CMK (cell line): ENCODE measurements around the gene MAGI2.
"Not testable (repeated sequence)": the region's sequence is repeated elsewhere in the genome, so short reads cannot be mapped to it uniquely, and the experiment has no call there.

Experiments
- DNase-seq: peaks from one replicate; pipeline ENCODE4 v3.0.0-alpha.2; 2010; ENCODE audit warnings: low read depth

MAGI2 gene

DNA sequence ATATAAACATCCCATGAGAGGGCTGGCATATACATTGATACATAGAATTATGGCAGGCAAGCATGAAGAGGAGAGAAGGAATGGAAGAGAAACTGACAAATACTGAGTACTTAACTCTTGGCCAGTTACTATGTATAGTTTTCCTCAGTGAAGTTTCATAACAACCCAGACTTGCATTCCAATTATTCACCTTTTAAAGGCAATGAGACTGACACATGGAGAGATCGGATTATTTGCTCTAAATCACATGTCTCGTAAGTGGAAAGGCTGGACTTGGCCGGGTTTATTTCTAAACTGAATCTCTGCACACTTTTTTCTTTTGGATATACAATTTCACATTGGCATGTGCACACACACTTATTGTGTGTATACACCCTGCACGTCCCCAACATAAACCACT lies 1106.6 kb downstream of the MAGI2 start:
- no peak for DNase-seq

DNA sequence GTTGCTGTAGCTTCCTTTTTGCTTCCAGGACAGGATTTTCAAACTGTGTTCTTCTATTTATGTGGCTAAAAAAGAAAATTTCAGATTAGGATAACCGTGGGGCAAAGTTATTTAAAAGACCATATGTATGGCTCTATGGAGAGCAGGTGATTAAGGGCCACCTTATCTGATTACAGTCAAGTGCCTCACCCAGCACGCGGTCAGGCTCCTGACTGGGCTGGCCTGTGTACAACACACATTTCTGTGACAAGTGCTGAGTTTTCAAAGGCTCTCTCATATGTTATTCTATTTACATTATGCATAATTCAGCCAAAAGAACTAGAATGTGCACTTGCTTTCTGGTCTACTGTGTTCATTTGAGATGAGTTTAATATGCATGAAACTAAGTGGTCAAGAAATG lies 1107.5 kb downstream of the MAGI2 start:
- no peak for DNase-seq

DNA sequence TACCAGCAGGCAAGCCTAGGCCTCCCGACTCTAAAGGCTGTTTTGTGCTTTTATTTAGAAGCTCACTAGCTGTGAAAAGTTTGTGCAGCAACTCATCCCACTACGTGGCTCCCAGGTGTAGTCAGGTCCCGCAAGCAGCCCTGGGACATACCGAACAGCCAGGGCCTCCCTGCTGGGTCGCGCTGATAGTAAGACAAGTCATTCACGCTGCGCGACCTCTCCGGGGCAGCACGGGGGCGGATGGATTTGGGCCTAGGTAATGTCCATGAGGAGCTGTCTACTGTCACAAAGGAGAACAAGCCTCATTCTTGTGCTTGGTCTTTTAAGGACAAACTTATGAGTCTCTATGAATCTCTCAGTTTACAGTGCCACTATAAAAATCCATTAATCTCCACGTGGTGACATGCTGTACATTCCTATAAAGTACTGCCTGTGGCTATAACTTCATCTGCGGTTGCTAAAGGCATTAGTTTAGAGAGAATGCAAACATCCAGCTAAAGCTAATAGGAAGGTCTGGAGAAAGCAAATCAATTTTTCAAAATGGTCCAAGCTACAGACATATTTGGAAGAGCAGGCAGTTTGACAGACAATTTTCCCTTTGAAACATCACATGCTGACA lies 1108.1 kb downstream of the MAGI2 start:
- DNase-seq = no peak

DNA sequence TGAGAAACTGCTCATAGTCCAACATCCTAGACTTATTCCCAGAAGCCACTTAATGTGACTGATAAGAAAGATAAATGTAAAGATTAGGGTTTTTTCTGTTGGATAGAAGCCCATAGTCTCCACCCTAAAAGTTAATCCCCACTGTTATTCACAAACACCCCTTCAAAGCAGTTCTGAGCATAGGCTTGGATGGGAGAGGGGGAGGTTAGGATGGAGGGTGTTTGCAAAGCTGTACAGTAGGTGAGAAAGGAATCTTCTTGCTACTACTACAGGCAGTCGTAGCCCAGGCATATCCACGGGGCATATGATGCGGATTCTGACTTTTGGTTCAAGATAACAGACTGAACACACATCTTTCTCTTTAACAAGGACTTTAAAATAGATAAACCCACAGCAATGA lies 1119.0 kb downstream of the MAGI2 start:
- DNase-seq = no peak

DNA sequence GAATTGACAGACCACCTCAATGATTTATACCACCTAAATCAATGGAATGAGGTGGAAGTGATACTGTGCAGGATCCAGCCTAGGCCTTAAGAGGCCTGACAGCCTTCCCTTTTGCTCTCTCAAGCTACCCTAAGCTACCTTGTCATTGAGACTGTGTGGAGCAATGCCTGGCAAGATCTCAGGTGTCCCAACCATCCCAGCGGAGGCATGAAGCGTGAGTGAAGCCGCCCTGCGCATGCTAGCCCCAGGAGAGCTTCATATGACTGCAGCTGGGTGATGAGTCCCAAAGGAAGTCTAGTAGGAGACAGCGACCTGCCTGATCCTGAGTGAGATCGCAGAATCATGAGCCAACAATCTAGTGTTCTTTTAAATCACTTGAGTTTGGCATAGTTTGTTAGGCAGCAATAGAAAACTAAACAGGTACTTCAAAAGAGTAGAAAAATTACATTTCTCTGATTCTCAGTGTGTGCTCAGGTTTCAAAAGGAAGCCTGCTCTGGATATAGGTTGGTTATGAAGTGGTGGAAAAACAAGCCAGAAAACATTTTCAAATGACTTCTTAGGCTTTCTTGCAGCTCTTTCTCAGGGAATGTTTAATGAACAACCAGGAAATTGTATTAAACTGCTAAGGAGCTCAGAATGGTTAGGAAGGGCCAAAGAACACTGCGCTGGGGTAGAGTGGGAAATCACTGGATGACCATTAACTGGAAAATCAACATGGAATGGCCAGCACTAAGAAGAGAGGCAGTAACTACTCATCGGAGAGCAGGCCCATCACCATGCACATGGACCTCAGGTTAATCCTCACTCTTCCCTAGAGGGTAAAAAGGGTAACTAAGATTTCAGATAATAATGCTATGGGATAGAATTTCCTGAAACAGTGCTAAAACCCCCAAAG lies 1119.7 kb downstream of the MAGI2 start:
- no peak for DNase-seq

DNA sequence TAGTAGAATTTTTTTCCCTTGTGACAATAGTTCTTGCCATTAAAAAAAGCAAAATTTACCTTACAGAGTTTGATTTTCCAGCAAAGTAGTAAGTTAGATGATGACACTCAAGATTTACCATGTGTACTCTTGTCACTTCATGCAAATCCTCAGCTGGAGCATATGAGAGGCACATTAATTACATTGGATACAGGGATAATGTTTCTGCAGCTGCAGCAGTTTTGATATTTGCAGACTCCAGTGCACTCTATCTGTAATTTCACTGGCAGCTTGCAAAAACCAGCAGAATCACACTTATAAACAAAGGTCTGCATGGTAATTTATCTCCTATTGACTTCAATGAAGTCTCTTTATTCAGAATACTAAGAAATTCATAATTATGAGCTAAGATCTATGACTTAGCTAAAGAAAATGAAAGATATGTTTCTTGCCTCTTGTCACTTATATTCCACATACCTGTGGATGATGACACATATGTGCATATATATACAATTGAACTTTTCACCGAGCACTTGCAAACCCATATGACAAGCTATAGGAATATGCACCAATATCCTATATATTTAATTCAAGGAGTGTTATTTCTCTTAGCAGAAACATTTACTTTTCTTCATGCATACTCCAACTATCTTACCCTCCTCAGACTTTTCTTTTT lies 1124.3 kb downstream of the MAGI2 start:
- no peak for DNase-seq

DNA sequence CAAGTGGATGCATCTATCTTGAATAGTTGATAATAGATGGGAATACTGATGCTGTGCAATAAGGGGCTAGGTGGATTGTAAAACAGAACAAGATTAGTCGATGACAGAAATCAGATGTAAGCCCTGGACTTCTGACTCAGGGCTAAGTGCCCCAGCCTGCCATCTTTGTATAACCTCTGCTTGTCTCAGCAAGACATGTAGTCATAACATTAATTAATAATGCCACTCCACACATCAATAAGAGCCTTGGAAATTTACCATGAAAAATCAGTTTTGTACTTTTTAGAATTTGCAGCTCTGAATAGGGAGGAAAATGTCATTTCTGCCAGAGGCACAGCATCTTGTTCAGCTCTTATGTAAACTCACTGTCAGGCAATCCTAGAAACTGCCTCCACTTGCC lies 1125.7 kb downstream of the MAGI2 start:
- DNase-seq = no peak

DNA sequence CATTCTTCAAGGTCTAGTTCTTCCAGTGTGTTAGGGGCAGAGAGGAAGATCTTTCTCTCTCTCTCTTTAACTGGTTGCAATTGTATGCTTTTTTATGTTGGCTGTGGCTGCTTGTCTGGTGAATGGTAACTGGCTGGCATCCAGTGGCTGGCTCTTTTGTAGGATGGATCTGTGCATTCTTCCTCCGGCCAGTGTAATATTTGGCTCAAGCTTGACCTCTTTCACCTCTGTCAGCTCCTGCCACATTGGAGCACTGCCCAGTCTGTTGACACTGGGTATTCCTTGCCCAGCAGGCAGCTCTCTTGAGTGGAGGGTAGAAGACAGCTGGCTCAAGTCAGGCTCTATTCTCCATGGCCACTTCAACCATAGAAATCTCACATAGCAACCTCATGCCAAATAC lies 1126.6 kb downstream of the MAGI2 start:
- no peak for DNase-seq

DNA sequence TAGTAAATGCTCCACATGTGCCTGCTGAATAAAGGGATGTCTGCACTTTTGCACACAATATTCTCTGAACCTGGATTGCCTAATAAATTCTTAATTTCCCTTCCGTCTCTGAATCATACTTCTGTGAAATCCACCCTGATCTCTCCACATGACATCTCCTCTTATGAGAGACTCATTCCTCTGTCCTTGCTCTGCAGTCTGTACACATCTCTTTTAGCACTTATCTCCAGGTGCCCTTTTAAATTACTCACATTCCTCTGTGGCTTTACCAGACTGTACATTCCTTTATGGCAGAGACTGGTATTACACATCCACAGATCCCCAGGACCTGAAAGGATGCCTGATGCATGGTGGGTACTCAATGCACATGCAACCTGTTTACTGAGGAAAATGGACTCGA lies 1127.3 kb downstream of the MAGI2 start:
- DNase-seq = no peak

DNA sequence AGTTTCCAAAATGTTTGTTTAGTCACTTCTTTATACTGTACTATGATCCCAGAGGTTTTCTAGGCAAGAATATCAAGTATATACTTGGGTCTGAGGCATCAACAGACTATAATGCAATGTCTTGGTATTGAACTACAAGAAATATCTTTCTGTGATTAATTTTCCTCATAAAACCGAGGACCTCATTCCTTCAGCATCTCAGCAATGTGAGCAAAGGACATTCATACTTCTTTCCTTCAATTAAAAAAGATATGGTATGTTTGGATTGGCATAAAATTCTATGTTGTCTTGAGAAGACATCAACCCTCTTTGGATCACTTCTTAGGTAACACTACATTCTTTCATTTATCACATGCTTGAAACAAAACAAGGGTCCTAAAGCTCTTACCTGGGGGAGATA lies 1130.3 kb downstream of the MAGI2 start:
- no peak for DNase-seq

DNA sequence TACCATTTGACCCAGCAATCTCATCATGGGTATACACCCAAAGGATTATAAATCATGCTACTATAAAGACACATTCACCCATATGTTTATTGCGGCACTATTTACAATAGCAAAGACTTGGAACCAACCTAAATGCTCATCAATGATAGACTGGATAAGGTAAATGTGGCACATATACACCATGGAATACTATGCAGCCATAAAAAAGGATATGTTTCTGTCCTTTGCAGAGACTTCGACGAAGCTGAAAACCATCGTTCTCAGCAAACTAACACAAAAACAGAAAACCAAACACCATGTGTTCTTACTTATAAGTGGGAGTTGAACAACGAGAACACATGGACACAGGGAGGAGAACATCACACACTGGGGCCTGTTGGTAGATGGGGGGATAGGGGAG lies 1131.2 kb downstream of the MAGI2 start:
- not testable (repeated sequence) for DNase-seq

DNA sequence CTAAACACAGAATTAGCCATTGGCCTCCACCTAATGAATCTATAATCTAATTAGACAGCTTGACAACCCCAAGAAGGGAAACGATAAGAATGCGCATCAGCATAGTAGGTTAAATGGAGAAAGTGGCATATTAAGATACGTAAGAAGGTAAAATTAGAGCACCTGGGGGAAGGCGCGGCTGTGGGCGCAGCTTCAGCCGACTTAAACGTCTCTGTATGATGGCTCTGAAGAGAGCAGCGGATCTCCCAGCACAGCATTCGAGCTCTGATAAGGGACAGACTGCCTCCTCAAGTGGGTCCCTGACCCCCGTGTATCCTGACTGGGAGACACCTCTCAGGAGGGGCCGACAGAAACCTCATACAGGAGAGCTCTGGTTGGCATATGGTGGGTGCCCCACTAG lies 1136.1 kb downstream of the MAGI2 start:
- no peak for DNase-seq

DNA sequence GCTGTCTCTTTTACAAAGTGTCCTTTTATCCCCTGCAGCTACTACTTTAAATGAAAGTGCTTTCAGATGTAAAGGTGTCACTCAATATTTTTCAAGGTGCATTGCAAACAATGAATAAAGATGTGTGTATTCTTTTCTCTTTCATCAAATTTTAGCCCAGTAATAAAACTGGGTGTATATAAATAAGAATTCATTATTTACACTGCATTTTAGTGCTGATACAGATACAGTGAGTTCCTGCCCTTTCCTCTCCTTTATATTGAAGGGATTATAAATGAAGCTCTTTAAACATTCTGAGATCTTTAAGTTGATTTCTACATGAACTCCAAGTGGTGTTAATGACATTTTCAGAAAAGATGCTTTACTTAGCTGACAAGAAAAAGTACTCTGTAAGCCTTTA lies 1137.4 kb downstream of the MAGI2 start:
- no peak for DNase-seq

DNA sequence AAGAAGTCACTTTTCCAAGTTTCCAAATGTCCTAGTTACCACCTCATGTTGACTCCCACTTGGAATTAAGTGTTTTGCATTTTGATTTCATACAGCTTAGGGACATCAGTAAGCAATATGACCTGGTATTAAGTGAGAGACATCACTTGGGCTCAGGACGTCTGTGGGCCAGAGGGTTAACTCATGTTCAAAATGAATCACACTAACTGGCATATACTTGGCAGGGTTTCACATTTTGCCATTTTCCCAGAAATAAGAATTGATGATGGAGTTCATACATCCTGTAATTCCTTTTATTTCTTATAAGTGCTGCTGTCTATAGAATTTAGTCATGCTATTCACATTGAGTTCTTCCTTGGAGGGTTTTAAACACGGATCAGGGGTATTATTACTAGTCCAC lies 1138.3 kb downstream of the MAGI2 start:
- no peak for DNase-seq

DNA sequence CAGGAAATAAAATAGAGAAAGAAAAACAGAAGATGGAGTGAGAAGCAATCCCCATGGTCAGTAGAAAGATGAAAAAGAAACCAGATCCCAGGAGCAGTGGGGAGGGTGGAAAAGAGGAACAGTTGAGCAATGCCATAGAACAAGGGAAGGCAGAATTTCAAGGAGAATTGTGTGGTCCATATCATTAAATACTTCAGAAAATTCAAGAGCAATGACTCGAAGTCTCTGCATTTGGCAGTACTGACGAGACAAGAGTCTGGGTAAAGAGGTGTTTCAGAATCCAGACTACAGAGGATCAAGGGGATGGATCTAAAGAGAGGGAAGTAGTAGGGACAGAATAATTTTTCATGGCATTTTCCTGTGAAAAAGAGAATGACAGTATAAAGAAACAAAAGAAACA lies 1142.3 kb downstream of the MAGI2 start:
- no peak for DNase-seq

DNA sequence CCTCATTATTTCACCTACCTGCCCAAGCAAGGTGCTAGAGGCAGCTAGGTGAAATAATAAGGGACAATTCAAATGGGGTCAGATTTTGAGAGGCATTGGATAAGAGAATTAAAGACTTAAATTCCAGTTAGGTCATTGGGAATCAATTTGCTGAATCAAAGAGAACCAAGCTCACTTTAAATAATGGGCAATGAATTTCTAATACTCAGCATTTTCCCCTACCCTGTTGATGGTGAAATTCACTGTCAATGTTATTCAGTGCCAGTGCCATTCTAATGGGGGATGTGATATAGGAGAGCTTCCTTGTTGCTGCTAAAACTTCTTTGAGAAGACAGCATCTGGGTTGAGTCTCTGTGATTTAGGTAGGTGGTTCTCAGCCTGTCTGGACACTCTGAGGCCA lies 1145.6 kb downstream of the MAGI2 start:
- no peak for DNase-seq

DNA sequence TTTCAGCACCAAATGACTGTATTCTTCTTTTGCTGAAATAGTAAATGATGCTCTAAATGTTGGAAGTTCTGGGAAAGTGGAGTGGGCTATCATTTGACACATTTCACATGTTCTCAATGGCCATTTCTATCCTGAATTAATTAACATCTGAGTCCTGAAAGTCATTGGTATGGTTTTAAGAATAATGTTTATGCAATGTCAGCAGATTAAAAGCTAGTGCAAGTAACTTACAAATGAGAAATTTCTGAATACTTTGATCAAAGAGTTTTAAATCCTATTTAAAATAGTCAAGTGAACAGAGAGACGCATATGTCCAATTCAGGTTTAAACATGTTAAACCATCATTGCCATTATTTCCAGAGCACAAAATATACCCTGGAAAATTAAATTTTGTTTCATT lies 1146.8 kb downstream of the MAGI2 start:
- DNase-seq = no peak

DNA sequence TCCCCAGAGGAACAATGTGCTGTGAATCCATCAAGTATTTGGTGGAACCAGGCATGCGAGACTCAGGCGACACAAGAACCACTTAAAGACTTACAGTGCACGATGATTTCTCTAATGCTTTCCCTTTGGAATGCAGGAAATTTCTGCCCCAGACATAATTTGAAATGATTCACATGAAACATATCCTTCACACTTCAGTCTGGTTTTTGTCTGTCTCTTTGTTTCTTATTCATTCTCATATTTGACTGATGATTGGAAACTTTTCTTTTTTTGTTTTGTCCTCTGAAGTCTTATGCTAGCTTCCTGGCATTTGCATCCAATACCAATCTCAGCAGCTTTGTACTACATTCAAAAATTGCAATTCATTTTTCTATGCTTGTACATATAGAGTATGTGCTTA lies 1152.1 kb downstream of the MAGI2 start:
- no peak for DNase-seq

DNA sequence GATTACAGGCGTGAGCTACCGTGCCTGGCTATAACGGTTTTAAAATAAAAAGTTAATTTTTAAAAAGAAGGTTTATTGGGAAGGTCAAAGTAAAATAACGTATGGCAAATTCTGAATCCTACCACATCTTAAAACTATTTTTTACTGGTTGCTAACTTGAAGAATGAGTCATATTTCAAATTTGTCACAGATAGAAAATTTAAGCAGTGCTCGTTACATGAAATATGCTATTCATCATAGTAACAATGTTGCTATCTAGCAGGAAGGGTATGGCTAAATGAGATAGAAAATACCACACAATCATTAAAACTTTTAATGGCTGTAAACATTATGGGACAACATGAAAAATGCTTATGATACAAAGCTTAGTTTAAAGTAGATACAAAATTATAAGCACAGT lies 1154.4 kb downstream of the MAGI2 start:
- no peak for DNase-seq

DNA sequence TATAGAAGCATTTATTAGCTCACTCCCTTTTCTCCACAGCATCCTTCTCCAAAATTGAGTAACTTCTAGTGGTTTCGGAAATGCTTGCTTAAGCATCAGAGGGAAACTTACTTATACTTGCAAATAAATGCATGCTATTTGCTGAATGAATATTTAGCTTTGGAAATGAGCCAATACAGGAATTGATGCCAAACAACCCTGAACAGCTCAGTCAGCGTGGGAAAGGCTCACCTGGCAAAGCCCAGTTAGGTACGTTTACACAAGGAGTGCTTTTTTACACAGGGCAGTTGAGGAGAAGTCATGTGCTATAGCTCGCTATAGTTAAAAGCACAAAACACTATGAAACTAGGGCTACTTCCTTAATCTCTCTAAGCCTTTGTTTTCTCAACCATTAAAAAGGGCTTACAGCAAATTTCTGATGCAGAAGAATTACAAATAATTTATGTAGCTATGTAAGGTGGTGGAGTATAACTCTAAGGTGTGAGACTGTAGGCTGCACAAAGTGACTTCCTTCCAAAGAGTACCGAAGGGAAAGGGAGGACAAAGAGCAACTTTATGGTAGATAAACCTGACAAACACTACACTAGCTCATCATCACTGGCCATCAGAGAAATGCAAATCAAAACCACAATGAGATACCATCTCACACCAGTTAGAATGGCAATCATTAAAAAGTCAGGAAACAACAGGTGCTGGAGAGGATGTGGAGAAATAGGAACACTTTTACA lies 1156.7 kb downstream of the MAGI2 start:
- DNase-seq = no peak

DNA sequence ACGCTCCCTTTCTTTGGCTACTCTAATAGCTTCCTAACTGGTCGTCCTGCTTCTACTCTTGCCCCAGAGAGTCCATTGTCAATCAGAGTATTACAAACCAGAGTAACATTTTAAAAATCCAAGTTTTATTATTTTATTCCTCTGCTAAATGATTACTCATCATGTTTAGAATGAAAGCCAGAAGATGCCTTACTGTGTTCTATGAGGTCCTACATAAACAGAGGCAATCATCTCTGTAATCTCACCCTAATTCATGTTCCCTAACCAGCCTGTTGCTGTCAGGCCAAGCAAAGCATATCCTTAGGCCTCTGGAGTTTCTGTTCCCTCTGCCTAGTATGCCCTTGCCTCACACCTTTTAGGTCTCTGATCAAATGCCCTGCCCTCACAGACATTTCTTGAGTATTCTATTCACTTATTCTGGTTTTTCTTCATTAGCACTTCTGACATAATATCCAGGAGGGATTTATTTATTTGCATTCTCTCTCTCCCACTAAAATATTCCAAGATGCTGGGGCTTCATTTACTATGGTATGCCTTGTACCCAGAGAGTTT lies 1157.3 kb downstream of the MAGI2 start:
- DNase-seq = no peak

DNA sequence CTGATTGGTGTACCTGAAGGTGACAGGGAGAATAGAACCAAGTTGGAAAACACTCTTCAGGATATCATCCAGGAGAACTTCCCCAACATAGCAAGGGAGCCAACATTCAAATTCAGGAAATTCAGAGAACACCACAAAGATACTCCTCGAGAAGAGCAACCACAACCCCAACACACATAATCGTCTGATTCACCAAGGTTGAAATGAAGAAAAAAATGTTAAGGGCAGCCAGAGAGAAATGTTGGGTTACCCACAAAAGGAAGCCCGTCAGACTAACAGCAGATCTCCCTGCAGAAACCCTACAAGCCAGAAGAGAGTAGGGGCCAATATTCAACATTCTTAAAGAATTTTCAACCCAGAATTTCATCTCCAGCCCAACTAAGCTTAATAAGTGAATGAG lies 1164.0 kb downstream of the MAGI2 start:
- not testable (repeated sequence) for DNase-seq
